Stomach (tissue), 9 donors: Measurements from ENCODE around the gene EPC1. TPM values are rescaled to one million over a fixed set of nuclear protein-coding genes. Genes with fewer than 3 reads are reported as not detected.

Source experiments
- DNase-seq, 2 donors: peaks; one replicate each; pipeline versions ENCODE4 v3.0.0 to v3.0.0-alpha.2; 2013 to 2019
- H3K27ac ChIP-seq, 5 donors: fragments of 200-600 bp in 4 of 5; sonication (generic) in 4 of 5; one replicate each; pipeline ENCODE4 v1.5.1; 2013 to 2019; ENCODE audit warnings: mild to moderate bottlenecking in 1 of 5, moderate library complexity in 1 of 5
- H3K27me3 ChIP-seq, 3 donors: fragments of 200-600 bp; sonication (generic); one replicate each; pipeline ENCODE4 v1.5.1; 2017 to 2019; ENCODE audit warnings: mixed run types in 1 of 3
- H3K36me3 ChIP-seq, 4 donors: fragments of 200-600 bp; sonication (generic); 1 replicate in 3 of 4; 2 replicates in 1 of 4; pipeline ENCODE4 v1.5.1; 2016 to 2019
- H3K4me1 ChIP-seq, 4 donors: fragments of 200-600 bp; sonication (generic); one replicate each; pipeline ENCODE4 v1.5.1; 2016 to 2019
- H3K4me3 ChIP-seq, 4 donors: fragments of 200-600 bp; sonication (generic) in 3 of 4; one replicate each; pipeline ENCODE4 v1.5.1; 2016 to 2019; ENCODE audit warnings: mild to moderate bottlenecking in 1 of 4
- H3K9me3 ChIP-seq, 4 donors: fragments of 200-600 bp; sonication (generic); one replicate each; pipeline ENCODE4 v1.5.1; 2016 to 2019
- EP300 ChIP-seq: sonication (generic); formaldehyde crosslinking; IDR thresholded peaks from one replicate; pipeline ENCODE4 v1.6.1; 2017; ENCODE audit warnings: antibody characterized with exemption
- POLR2A ChIP-seq, 4 donors: fragments of 450-650 bp; IDR thresholded peaks; one replicate each; pipeline ENCODE4 v1.6.1; 2016; ENCODE audit warnings: antibody characterized with exemption in 4 of 4, control low read depth in 2 of 4, mild to moderate bottlenecking in 1 of 4, moderate library complexity in 1 of 4
- POLR2AphosphoS5 ChIP-seq, 3 donors: sonication (generic); formaldehyde crosslinking; IDR thresholded peaks; one replicate each; pipeline ENCODE4 v1.6.1; 2016; ENCODE audit warnings: antibody characterized with exemption in 3 of 3
- WGBS, 5 donors: extraction: QIAGEN DNeasy Blood & Tissue Kit in 3 of 5; methylation state at CpG; one replicate each; pipeline versions ENCODE4 v1.1.5 to v1.1.7; 2013 to 2018; 5-methylcytosine and 5-hydroxymethylcytosine counted together
- intact Hi-C: fragments of 100-400 bp; cut with DNase I; formaldehyde crosslinking; loops from one replicate; pipeline ENCODE4 v1.15.1; 2023; ENCODE audit warnings: low total_unique reads
- polyA plus RNA-seq, 3 donors: library from polyadenylated mRNA; stranded (reverse); fragments of 200-250 nt; gene quantifications; one replicate each; pipeline ENCODE4 v1.2.3, GENCODE V29; 2013
- total RNA-seq, 5 donors: library from RNA; depleted of rRNA; stranded (reverse); fragments of >200 nt; gene quantifications; one replicate each; pipeline versions ENCODE4 v1.1.0 to v1.2.3, GENCODE V29; 2014 to 2016
- TF ChIP-seq, protein P1 (sequence below), 7 experiments: fragments of 450-650 bp in 4 of 7; fragments of 200-600 bp in 3 of 7; sonication (generic) in 3 of 7; IDR thresholded peaks; one replicate each; pipeline ENCODE4 v1.5.1; 2016 to 2019; ENCODE audit warnings: antibody characterized with exemption in 7 of 7, control low read depth in 2 of 7, mild to moderate bottlenecking in 1 of 7
- donor health status: healthy with polysubstance abuse.
- donor health status: Bipolar disorder and iron deficiency.
- donor health status: healthy.

Gene EPC1
- total and polyA plus RNA-seq, 8 donors = 9.2 to 182 (median 32.5) TPM

DNA sequence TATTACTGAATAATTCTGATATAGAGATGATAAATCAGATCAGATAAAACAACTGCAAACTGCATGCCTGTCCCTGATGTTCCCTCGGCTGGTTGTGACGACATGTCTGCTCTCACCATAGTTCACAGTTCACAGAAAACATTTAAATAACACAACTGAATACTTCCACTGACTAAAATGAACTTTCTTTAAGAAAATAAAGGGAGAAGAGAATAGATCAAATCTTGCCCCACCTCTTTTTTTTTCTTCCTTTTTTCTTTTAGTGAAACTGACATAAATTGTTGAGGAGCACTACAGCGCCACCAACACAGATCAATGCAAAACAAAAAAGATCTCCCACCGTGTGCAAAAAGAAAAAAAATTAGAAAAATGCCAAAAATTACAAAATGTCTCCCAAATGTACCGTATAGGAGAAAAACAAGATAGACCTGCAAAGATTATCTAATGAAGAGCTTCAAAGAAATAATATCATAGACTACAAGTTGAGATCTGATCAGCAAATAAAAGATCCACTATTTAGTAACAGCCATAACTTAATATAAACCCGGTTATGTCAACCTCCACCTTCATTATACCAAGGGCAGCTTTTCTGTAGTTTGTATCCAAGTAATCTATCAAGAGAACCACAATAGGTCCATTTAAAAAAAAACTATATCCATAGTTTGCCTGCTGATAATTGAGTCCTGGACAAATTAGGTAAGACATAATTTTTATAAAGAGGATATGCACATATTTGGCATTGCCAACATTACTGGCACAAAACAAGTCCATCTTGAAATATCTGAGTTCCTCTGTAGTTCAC, 30.7 kb upstream of the EPC1 start:
- intact Hi-C loops = no loop called here
- Histone ChIP-seq H3K4me3 (peak overlapping the region; percentile 58 to 73 (median 66)), H3K36me3 (no peaks in the 10 kb centered on the region), H3K4me1 (peaks cover 4 to 52% (median 24%) of the 10 kb centered on the region in 4 donors), H3K9me3 (no peaks in the 10 kb centered on the region), H3K27ac (peak overlapping the region in 4 of 5 donors; percentile 82 to 88 (median 86)), H3K27me3 (no peaks in the 10 kb centered on the region)
- TF ChIP-seq, protein P1, sequence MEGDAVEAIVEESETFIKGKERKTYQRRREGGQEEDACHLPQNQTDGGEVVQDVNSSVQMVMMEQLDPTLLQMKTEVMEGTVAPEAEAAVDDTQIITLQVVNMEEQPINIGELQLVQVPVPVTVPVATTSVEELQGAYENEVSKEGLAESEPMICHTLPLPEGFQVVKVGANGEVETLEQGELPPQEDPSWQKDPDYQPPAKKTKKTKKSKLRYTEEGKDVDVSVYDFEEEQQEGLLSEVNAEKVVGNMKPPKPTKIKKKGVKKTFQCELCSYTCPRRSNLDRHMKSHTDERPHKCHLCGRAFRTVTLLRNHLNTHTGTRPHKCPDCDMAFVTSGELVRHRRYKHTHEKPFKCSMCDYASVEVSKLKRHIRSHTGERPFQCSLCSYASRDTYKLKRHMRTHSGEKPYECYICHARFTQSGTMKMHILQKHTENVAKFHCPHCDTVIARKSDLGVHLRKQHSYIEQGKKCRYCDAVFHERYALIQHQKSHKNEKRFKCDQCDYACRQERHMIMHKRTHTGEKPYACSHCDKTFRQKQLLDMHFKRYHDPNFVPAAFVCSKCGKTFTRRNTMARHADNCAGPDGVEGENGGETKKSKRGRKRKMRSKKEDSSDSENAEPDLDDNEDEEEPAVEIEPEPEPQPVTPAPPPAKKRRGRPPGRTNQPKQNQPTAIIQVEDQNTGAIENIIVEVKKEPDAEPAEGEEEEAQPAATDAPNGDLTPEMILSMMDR (IDR thresholded peaks at IDR 0.05) = no peak
- TF ChIP-seq POLR2AphosphoS5 (IDR thresholded peaks at IDR 0.05) (no peak), EP300 (no peak), POLR2A (IDR thresholded peaks at IDR 0.05) (no peak)
- WGBS, 5 donors = 0 to 6% (median 4%) methylated on average over 6 of the region's 6 CpGs
- peak in 1 of 2 donors; percentile 82 for DNase-seq

DNA sequence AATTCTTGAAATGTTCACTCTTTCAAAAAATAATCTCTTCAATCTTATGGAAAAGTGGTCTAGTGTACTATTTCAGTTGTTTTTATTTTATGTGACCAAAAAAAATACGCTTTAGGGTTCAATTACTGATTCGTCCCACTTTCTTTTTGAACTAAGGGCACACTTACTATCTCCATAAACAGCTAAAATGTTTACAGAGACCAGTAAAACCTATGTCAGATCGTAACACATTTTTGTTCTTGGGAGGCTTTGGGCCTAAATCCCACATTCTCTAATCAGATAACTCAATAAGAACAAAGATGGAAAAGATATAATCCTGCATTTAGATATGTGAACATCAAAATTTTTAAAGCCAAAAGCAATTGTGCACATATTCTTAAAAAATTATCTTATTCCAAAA, 29.8 kb upstream of the EPC1 start:
- intact Hi-C loops = no loop called here
- H3K27me3 ChIP-seq = no peaks in the 10 kb centered on the region
- peak in 1 of 2 donors; percentile 40 for DNase-seq
- peak overlapping the region in 4 of 5 donors; percentile 82 to 88 (median 86) for H3K27ac ChIP-seq
- no peak for TF ChIP-seq EP300
- TF ChIP-seq, protein P1 (IDR thresholded peaks at IDR 0.05) = no peak
- TF ChIP-seq POLR2A (IDR thresholded peaks at IDR 0.05) = no peak
- TF ChIP-seq POLR2AphosphoS5 (IDR thresholded peaks at IDR 0.05) = no peak
- no peaks in the 10 kb centered on the region for H3K9me3 ChIP-seq
- no peaks in the 10 kb centered on the region for H3K36me3 ChIP-seq
- 23 to 54% (median 33%) methylated on average over 3 of the region's 3 CpGs for WGBS, 5 donors
- peaks cover 4 to 61% (median 29%) of the 10 kb centered on the region in 4 donors for H3K4me1 ChIP-seq
- H3K4me3 ChIP-seq = peak overlapping the region; percentile 58 to 73 (median 66)

DNA sequence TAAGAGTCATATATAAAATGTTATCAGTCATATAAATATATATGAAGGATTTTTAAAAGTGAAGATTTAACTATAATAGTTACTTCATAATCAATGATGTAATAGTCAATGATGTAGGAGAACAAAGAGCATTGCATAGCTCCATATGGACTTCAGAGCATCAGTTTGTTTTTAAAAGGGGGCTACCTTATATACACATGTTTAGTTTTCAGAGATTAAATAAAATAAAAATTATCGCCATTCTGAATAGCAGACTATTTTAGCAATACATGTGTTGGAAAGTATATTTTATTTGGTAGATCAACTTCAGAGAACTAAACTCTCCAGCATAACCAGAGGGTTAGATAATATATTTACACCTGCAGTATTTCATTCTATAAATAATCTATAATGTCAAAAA, 29.1 kb upstream of the EPC1 start:
- 52 to 82% (median 66%) methylated on average over 1 of the region's 1 CpG for WGBS, 5 donors
- Histone ChIP-seq H3K4me3 (peak overlapping the region; percentile 58 to 73 (median 66)), H3K27ac (peak overlapping the region in 1 of 5 donors; percentile 84), H3K27me3 (no peaks in the 10 kb centered on the region), H3K36me3 (no peaks in the 10 kb centered on the region), H3K9me3 (no peaks in the 10 kb centered on the region), H3K4me1 (peaks cover 4 to 68% (median 32%) of the 10 kb centered on the region in 4 donors)
- intact Hi-C loops = no loop called here
- DNase-seq = no peak
- TF ChIP-seq, protein P1 (IDR thresholded peaks at IDR 0.05) = no peak
- TF ChIP-seq POLR2AphosphoS5 (IDR thresholded peaks at IDR 0.05) (no peak), EP300 (no peak), POLR2A (IDR thresholded peaks at IDR 0.05) (no peak)

DNA sequence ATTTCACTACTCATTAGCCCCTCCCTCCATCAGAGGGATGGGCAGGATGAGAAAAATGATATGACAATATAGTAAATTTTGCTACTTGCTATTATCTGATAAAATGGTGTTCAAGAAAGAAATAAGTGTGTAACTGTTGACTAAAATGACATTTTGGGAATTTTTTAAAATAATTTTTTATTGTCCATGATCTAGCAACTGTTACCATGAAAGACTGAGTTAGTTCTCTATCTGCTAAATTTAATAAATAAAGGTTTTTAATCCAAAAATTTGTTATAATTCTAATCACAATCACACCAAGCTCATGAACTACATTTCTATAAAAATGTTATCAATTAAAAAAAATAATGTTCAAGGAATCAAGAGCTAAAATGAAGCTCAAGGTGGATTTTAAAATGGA, 28.7 kb upstream of the EPC1 start:
- no peaks in the 10 kb centered on the region for H3K27me3 ChIP-seq
- H3K4me3 ChIP-seq = peak overlapping the region in 1 of 4 donors; percentile 73
- TF ChIP-seq POLR2AphosphoS5 (IDR thresholded peaks at IDR 0.05) = no peak
- TF ChIP-seq EP300 = no peak
- no peak for TF ChIP-seq POLR2A (IDR thresholded peaks at IDR 0.05)
- TF ChIP-seq, protein P1 (IDR thresholded peaks at IDR 0.05) = no peak
- peaks cover 4 to 69% (median 33%) of the 10 kb centered on the region in 4 donors for H3K4me1 ChIP-seq
- H3K36me3 ChIP-seq = no peaks in the 10 kb centered on the region
- no peak for DNase-seq
- intact Hi-C loops = no loop called here
- no peaks in the 10 kb centered on the region for H3K9me3 ChIP-seq
- H3K27ac ChIP-seq = no peak overlapping the region
